Ovary (tissue), 9 donors: ENCODE measurements around the gene MZF1. TPM values are rescaled to one million over a fixed set of nuclear protein-coding genes. Genes with fewer than 3 reads are reported as not detected.

Source experiments
- DNase-seq, 5 donors: peaks; one replicate each; pipeline ENCODE4 v3.0.0-alpha.2; 2019 to 2020
- H3K27ac ChIP-seq, 2 donors: fragments of 200-600 bp; one replicate each; pipeline versions ENCODE4 v1.5.1 to v1.8.0; 2019 to 2022
- H3K27me3 ChIP-seq: fragments of 200-600 bp; one replicate; pipeline ENCODE4 v1.8.0; 2022
- H3K36me3 ChIP-seq: fragments of 200-600 bp; sonication (generic); one replicate; pipeline ENCODE4 v1.5.1; 2019
- H3K4me1 ChIP-seq: one replicate; pipeline ENCODE4 v1.8.1; 2013; ENCODE audit warnings: mild to moderate bottlenecking, moderate library complexity; ENCODE audit not compliant: insufficient read depth
- H3K4me3 ChIP-seq: fragments of 200-600 bp; sonication (generic); one replicate; pipeline ENCODE4 v1.5.1; 2017
- H3K9me3 ChIP-seq, 2 donors: fragments of 200-600 bp in 1 of 2; sonication (generic) in 1 of 2; one replicate each; pipeline versions ENCODE4 v1.5.1 to v1.8.1; 2013 to 2019; ENCODE audit warnings: mild to moderate bottlenecking in 1 of 2, moderate library complexity in 1 of 2
- EP300 ChIP-seq: sonication (generic); formaldehyde crosslinking; IDR thresholded peaks from one replicate; pipeline ENCODE4 v1.6.1; 2017; ENCODE audit warnings: antibody characterized with exemption
- POLR2A ChIP-seq: fragments of 450-650 bp; IDR thresholded peaks from one replicate; pipeline ENCODE4 v1.6.1; 2017; ENCODE audit warnings: antibody characterized with exemption, mild to moderate bottlenecking, moderate library complexity
- WGBS, 3 donors: extraction: QIAGEN DNeasy Blood & Tissue Kit in 1 of 3; methylation state at CpG; one replicate each; pipeline versions ENCODE4 v1.1.5 to v1.1.7; 2013 to 2017; 5-methylcytosine and 5-hydroxymethylcytosine counted together
- intact Hi-C, 4 donors: fragments of 100-400 bp; cut with DNase I; formaldehyde crosslinking; loops; one replicate each; pipeline versions ENCODE4 v1.11.0 to v1.15.1; 2022 to 2023
- polyA plus RNA-seq, 2 donors: library from polyadenylated mRNA; stranded (reverse); fragments of 200-250 nt in 1 of 2; fragments of 350-450 nt in 1 of 2; fragmentation: Illumina TruSeq in 1 of 2; extraction: RNeasy Lipid Tissue Mini Kit (QIAGEN cat#74804) in 1 of 2; gene quantifications; one replicate each; pipeline ENCODE4 v1.2.3, GENCODE V29; 2013 to 2014
- total RNA-seq, 7 donors: library from RNA; depleted of rRNA in 2 of 7; stranded (reverse); fragments of >200 nt in 2 of 7; fragmentation: NEBNext Ultra II Directional in 3 of 7; extraction: Animal tissue kit (Norgen Biotek cat#: 25700) in 3 of 7; gene quantifications; one replicate each; pipeline versions ENCODE4 v1.1.0 to v1.2.4, GENCODE V29; 2016 to 2023
- TF ChIP-seq, protein P1 (sequence below), 3 donors: fragments of 450-650 bp in 2 of 3; fragments of 200-600 bp in 1 of 3; IDR thresholded peaks; one replicate each; pipeline versions ENCODE4 v1.5.1 to v1.8.0; 2016 to 2022; ENCODE audit warnings: antibody characterized with exemption in 3 of 3, mild to moderate bottlenecking in 1 of 3
- donor health status: DM: no; HTN: no; CAD: no; lungs with moderate emphysema.
- donor health status: DM: no; HTN: no; CAD: no.
- donor health status: Bipolar disorder and iron deficiency.
- donor health status: DM: yes; HTN: yes; CAD: no.
- donor health status: DM: no; HTN: no; CAD: no.
- donor health status: DM: yes; HTN: yes; CAD: no.

The MZF1 gene
- total and polyA plus RNA-seq, 9 donors: 10.8 to 48.0 (median 30.6) TPM

DNA sequence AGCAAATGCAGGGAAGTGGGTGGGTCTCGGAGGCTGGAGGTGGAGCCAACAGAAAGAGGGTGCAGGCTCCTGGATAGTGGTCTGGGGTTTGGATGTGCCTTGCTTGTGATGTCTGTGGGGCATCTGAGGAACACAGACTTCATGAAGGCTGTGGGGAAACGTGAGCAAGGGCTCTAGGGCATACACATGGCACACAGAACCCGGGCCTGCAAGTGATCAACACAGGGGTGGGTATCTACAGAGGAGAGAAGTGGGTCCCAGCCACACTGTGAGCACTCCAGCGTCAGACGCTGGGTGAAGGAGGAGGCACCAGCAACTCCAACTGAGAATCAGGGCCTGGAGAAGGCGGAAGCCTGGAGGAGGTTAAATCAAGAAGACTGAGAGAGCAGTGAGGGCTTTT, 9.3 kb downstream of the MZF1 start:
- Histone ChIP-seq H3K36me3 (no peaks in the 10 kb centered on the region), H3K4me3 (no peak overlapping the region), H3K27me3 (no peaks in the 10 kb centered on the region), H3K27ac (no peak overlapping the region), H3K9me3 (no peaks in the 10 kb centered on the region), H3K4me1 (peaks cover 21% of the 10 kb centered on the region)
- intact Hi-C loops: no loop called here
- peak in 3 of 5 donors; percentile 8 to 40 (median 29) for DNase-seq
- WGBS, 3 donors: 65 to 71% (median 69%) methylated on average over 6 of the region's 6 CpGs
- TF ChIP-seq, protein P1, sequence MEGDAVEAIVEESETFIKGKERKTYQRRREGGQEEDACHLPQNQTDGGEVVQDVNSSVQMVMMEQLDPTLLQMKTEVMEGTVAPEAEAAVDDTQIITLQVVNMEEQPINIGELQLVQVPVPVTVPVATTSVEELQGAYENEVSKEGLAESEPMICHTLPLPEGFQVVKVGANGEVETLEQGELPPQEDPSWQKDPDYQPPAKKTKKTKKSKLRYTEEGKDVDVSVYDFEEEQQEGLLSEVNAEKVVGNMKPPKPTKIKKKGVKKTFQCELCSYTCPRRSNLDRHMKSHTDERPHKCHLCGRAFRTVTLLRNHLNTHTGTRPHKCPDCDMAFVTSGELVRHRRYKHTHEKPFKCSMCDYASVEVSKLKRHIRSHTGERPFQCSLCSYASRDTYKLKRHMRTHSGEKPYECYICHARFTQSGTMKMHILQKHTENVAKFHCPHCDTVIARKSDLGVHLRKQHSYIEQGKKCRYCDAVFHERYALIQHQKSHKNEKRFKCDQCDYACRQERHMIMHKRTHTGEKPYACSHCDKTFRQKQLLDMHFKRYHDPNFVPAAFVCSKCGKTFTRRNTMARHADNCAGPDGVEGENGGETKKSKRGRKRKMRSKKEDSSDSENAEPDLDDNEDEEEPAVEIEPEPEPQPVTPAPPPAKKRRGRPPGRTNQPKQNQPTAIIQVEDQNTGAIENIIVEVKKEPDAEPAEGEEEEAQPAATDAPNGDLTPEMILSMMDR (IDR thresholded peaks at IDR 0.05): no peak
- no peak for TF ChIP-seq POLR2A
- TF ChIP-seq EP300: no peak

DNA sequence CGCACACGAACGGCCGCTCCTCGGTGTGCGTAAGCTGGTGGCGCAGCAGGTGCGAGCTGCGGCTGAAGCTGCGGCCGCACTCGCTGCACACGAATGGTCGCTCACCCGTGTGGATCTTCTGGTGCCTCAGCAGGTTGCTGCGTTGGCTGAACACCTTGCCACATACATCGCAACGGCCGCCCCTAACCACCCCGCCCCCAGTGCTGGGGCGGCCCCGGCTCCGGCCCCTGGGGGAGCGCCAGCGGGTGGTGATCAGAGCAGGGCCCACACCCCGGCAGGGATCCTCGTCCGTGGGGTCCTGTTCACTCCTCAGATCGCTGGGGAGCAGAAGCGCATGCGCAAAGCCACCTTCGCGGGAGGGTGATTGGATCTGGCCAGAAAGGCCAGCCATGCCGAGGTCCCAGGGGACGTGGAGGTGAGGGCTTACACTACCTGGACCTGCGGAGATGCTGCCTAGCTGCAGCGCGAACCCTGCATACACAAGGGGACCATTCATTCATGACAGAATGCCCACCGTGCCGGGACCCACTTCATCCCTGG, 10.0 kb downstream of the MZF1 start:
- peak in 4 of 5 donors; percentile 61 to 75 (median 70) for DNase-seq
- TF ChIP-seq EP300 (no peak), POLR2A (no peak)
- TF ChIP-seq, protein P1 (IDR thresholded peaks at IDR 0.05): no peak
- WGBS, 3 donors: 4 to 5% (median 5%) methylated on average over 22 to 40 of the region's 40 CpGs
- intact Hi-C loops: no loop called here
- no peaks in the 10 kb centered on the region for H3K9me3 ChIP-seq
- no peaks in the 10 kb centered on the region for H3K27me3 ChIP-seq
- no peaks in the 10 kb centered on the region for H3K36me3 ChIP-seq
- peak overlapping the region in 1 of 2 donors; percentile 75 for H3K27ac ChIP-seq
- peaks cover 21% of the 10 kb centered on the region for H3K4me1 ChIP-seq
- H3K4me3 ChIP-seq: peak overlapping the region; percentile 37

DNA sequence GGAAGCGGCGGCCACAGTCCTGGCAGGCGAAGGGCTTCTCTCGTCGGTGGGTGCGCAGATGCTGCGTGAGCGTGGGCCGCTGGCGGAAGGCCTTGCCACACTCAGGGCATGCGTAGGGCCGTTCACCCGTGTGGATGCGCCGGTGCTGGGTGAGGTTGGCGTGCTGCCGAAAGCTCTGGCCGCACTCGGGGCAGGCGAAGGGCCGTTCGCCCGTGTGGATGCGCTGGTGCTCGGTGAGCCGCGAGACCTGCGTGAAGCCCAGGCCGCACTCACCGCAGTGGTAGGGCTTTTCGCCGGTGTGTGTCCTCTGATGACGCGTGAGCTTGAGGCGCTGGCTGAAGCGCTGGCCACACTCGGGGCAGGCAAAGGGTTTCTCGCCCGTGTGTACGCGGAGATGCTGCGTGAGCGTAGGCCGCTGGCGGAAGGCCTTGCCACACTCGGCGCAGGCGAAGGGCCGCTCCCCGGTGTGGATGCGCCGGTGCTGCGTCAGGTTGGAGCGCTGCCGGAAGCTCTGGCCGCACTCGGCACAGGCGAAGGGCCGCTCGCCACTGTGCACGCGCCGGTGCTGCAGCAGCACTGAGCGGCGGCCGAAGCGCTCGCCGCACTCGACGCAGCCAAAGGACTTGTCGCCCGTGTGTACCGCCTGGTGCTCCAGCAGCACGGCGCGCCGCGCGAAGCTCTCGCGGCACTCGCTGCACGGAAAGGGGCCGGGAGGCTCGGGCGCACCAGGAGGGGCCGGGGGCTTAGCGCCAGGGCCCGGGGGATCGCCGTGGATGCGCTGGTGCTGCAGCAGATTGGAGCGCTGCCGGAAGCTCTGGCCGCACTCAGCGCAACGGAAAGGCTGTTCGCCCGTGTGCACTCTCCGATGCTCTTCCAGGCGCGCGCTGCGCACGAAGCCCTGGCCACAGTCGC, 10.8 kb downstream of the MZF1 start:
- peaks cover 21% of the 10 kb centered on the region for H3K4me1 ChIP-seq
- 2 to 11% (median 3%) methylated on average over 69 to 107 of the region's 107 CpGs for WGBS, 3 donors
- no peaks in the 10 kb centered on the region for H3K9me3 ChIP-seq
- no peaks in the 10 kb centered on the region for H3K27me3 ChIP-seq
- DNase-seq: peak; percentile 58 to 83 (median 75)
- TF ChIP-seq EP300 (no peak), POLR2A (no peak)
- TF ChIP-seq, protein P1 (IDR thresholded peaks at IDR 0.05): no peak
- no peaks in the 10 kb centered on the region for H3K36me3 ChIP-seq
- H3K4me3 ChIP-seq: peak overlapping the region; percentile 37
- H3K27ac ChIP-seq: peak overlapping the region; percentile 9 to 75
- intact Hi-C loops: no loop called here

DNA sequence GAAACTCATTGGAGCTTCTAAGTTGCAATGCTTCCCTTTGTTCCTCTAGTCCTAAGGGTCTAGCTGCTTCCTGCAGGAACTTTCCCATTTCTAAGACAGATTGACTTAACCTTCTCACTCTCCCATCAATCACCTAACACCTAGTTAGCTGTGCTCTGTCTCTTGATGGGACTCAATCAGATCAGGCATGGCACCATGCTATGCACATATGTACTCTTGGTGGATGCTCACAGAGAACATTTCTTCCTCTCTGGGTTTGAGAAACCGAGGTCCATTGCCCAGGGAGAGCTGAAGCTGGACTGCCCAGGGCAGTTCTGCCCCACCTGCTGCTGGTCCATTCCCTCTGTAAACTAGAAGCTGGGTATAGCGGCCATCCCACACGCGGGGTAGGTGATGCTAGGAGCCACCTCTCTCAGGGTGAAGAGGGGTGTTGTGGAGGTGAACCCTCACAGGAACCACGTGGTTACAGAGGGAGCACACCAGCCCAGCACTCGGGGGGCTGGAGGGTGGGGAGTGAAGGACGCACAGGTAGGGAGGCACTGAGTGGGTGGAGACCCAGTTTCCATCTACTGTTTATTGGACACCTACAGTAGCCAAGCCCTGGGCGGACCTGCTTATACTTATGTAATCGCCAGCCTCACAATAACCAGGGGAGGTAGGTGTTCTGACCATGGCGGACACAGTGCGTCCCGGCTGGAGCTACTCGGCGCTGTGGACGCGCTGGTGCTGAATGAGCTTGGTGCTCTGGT, 11.6 kb downstream of the MZF1 start:
- Histone ChIP-seq H3K4me3 (peak overlapping the region; percentile 37), H3K27ac (peak overlapping the region; percentile 9 to 75), H3K36me3 (no peaks in the 10 kb centered on the region), H3K27me3 (no peaks in the 10 kb centered on the region), H3K9me3 (no peaks in the 10 kb centered on the region), H3K4me1 (peaks cover 21% of the 10 kb centered on the region)
- WGBS, 3 donors: 39 to 65% (median 45%) methylated on average over 16 of the region's 16 CpGs
- TF ChIP-seq EP300 (no peak), POLR2A (no peak)
- TF ChIP-seq, protein P1 (IDR thresholded peaks at IDR 0.05): no peak
- no peak for DNase-seq
- intact Hi-C loops: no loop called here
